Chondrocyte (in vitro differentiated cells): ENCODE data around the gene ARSI. TPM values are rescaled to one million over a fixed set of nuclear protein-coding genes. Genes with fewer than 3 reads are reported as not detected.

Experiments used
- DNase-seq: peaks from one replicate; pipeline ENCODE4 v3.0.0; 2021; ENCODE audit warnings: mixed read lengths, low spot score
- H3K27ac Mint-ChIP-seq: one replicate; pipeline ENCODE4 v1.8.0; 2021; ENCODE audit warnings: mild to moderate bottlenecking, moderate library complexity, mixed read lengths; ENCODE audit not compliant: unreplicated experiment
- H3K27me3 Mint-ChIP-seq: 2 replicates; pipeline ENCODE4 v1.8.0; 2021; ENCODE audit warnings: low read depth, mixed read lengths
- H3K36me3 Mint-ChIP-seq: 2 replicates; pipeline ENCODE4 v1.8.0; 2021; ENCODE audit warnings: low read depth, mixed read lengths
- H3K4me1 Mint-ChIP-seq: 2 replicates; pipeline ENCODE4 v1.8.0; 2021; ENCODE audit warnings: low read depth, mild to moderate bottlenecking, mixed read lengths
- H3K4me3 Mint-ChIP-seq: one replicate; pipeline ENCODE4 v1.8.0; 2021; ENCODE audit warnings: mild to moderate bottlenecking, moderate library complexity, mixed read lengths; ENCODE audit not compliant: unreplicated experiment
- H3K9me3 Mint-ChIP-seq: 2 replicates; pipeline ENCODE4 v1.8.0; 2021; ENCODE audit warnings: low read depth, mixed read lengths
- CTCF ChIP-seq: fragments of 200-600 bp; sonication (generic); IDR thresholded peaks from 2 replicates; pipeline ENCODE4 v1.5.0; 2021; ENCODE audit warnings: antibody characterized with exemption, mild to moderate bottlenecking, moderate library complexity
- total RNA-seq: library from RNA; stranded (reverse); gene quantifications from 3 replicates; pipeline ENCODE4 v1.2.1, GENCODE V29; 2021

The ARSI gene
- total RNA-seq, 1 donor from 2014 or later, result 2.4 TPM

- H3K4me1 Mint-ChIP-seq, result no peaks in the 10 kb centered on the region
- no peaks in the 10 kb centered on the region for H3K9me3 Mint-ChIP-seq
- H3K4me3 Mint-ChIP-seq, result no peak overlapping the region
- peak; percentile 54 for DNase-seq
- no peak overlapping the region for H3K27ac Mint-ChIP-seq
- no peaks in the 10 kb centered on the region for H3K36me3 Mint-ChIP-seq
- TF ChIP-seq CTCF, result no peak
- H3K27me3 Mint-ChIP-seq, result no peaks in the 10 kb centered on the region
Observed at GRCh38 chr5:150288361-150288760, 14.3 kb downstream of the ARSI start.

DNA sequence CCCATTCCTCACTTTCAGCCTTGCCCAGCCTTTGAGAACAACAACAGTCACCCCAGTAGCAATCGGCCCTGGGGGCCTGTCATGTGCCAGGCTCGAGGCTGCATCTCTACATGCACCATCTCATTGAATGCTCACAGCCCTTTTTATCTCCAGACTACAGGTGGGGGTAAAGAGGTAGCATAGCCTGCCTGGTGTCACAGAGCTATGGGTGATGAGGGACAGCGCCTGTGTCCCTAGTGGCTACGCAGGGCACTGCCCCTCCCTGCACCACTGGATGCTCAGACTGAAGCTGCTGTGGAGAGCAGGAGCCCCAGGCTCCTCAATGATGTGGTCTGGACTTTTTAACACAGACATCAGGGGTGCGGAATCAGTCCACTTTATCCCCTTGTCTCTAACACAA is 15.9 kb downstream of the ARSI start:
- Mint-ChIP-seq H3K27me3 (no peaks in the 10 kb centered on the region), H3K4me3 (no peak overlapping the region)
- peak; percentile 40 for TF ChIP-seq CTCF

DNA sequence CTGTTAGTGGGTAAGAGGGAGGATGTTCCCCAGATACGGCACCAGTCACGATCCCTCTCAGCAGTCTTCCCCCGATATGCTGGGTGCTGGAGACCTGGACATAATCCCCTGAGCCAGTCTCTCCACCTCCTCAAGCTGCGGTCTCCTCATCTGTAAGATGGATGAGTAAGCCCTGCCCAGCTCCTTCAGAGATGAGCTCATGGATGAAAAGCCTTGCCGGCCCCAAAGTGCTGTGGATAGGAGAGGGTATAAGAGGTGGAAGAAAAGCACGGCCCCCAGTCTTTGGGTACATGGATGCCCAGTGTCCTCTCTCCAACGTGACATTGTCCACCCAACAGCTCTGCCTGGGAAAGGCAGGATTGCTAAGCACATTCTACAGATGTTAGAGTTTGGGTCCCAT is 17.6 kb downstream of the ARSI start:
- no peaks in the 10 kb centered on the region for H3K36me3 Mint-ChIP-seq
- H3K27me3 Mint-ChIP-seq, result no peaks in the 10 kb centered on the region
- H3K9me3 Mint-ChIP-seq, result no peaks in the 10 kb centered on the region
- no peak overlapping the region for H3K4me3 Mint-ChIP-seq
- H3K27ac Mint-ChIP-seq, result no peak overlapping the region
- TF ChIP-seq CTCF, result no peak
- peak; percentile 52 for DNase-seq
- no peaks in the 10 kb centered on the region for H3K4me1 Mint-ChIP-seq

More for the DNA sequence above, 15.9 kb downstream of the ARSI start:
- peak; percentile 22 for DNase-seq
- Mint-ChIP-seq H3K4me1 (no peaks in the 10 kb centered on the region), H3K9me3 (no peaks in the 10 kb centered on the region), H3K27ac (no peak overlapping the region), H3K36me3 (no peaks in the 10 kb centered on the region)

GRCh38 chr5:150284311-150284710 is 18.4 kb downstream of the ARSI start:
- DNase-seq, result peak; percentile 69
- no peaks in the 10 kb centered on the region for H3K27me3 Mint-ChIP-seq
- no peak overlapping the region for H3K27ac Mint-ChIP-seq
- H3K9me3 Mint-ChIP-seq, result no peaks in the 10 kb centered on the region
- no peak for TF ChIP-seq CTCF
- H3K4me3 Mint-ChIP-seq, result no peak overlapping the region
- H3K36me3 Mint-ChIP-seq, result no peaks in the 10 kb centered on the region
- H3K4me1 Mint-ChIP-seq, result no peaks in the 10 kb centered on the region

DNA sequence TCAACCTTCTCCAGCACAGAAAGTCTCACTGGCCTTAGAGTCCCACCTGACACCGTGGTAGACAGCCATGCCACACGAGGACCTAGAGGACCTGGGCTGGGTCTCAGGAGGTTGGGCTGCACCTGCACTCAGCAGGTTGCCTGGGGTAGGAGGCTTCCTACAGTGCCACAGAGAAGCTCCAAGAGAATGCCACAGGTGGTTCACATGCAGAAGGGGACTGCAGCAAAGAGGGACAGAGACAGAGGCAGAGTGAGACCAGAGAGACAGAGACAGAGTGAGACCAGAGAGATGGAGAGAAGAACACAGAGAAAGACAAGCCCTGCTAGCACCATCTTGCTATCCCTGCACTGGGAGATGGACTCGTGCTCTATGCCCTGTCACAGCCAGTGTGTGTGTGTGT is 18.8 kb downstream of the ARSI start:
- DNase-seq, result peak; percentile 15
- no peak overlapping the region for H3K27ac Mint-ChIP-seq
- no peaks in the 10 kb centered on the region for H3K9me3 Mint-ChIP-seq
- peaks cover under 1% of the 10 kb centered on the region for H3K4me1 Mint-ChIP-seq
- TF ChIP-seq CTCF, result no peak
- H3K27me3 Mint-ChIP-seq, result no peaks in the 10 kb centered on the region
- H3K36me3 Mint-ChIP-seq, result no peaks in the 10 kb centered on the region
- no peak overlapping the region for H3K4me3 Mint-ChIP-seq
